Progenitor cell of endocrine pancreas (in vitro differentiated cells): ENCODE data around the gene MTAP. TPM values are rescaled to one million over a fixed set of nuclear protein-coding genes. Genes with fewer than 3 reads are reported as not detected.

Experiments
- DNase-seq: peaks from one replicate; pipeline ENCODE4 v3.0.0; 2021; ENCODE audit warnings: low spot score; ENCODE audit not compliant: unreplicated experiment
- H3K27ac Mint-ChIP-seq: 2 replicates; pipeline ENCODE4 v1.8.0; 2021; ENCODE audit warnings: mild to moderate bottlenecking, moderate library complexity, mixed read lengths
- H3K27me3 Mint-ChIP-seq: 2 replicates; pipeline ENCODE4 v1.8.0; 2021; ENCODE audit warnings: mixed read lengths
- H3K36me3 Mint-ChIP-seq: 2 replicates; pipeline ENCODE4 v1.8.0; 2022; ENCODE audit warnings: mixed read lengths; ENCODE audit not compliant: insufficient read depth
- H3K4me1 Mint-ChIP-seq: 2 replicates; pipeline ENCODE4 v1.8.0; 2021; ENCODE audit warnings: low read depth, mixed read lengths
- H3K4me3 Mint-ChIP-seq: 2 replicates; pipeline ENCODE4 v1.8.0; 2021; ENCODE audit warnings: low read depth, mild to moderate bottlenecking, moderate library complexity, mixed read lengths
- H3K9me3 Mint-ChIP-seq: 2 replicates; pipeline ENCODE4 v1.8.0; 2021; ENCODE audit warnings: low read depth, mixed read lengths
- total RNA-seq: library from RNA; stranded (reverse); gene quantifications from 2 replicates; pipeline ENCODE4 v1.2.1, GENCODE V29; 2021
- TF ChIP-seq, protein P1 (sequence below): fragments of 200-600 bp; sonication (generic); IDR thresholded peaks from one replicate; pipeline ENCODE4 v1.5.0; 2021; ENCODE audit warnings: antibody characterized with exemption, mild to moderate bottlenecking; ENCODE audit not compliant: unreplicated experiment

MTAP gene
- total RNA-seq, 1 donor from 2014 or later, result 73.4 TPM

DNA sequence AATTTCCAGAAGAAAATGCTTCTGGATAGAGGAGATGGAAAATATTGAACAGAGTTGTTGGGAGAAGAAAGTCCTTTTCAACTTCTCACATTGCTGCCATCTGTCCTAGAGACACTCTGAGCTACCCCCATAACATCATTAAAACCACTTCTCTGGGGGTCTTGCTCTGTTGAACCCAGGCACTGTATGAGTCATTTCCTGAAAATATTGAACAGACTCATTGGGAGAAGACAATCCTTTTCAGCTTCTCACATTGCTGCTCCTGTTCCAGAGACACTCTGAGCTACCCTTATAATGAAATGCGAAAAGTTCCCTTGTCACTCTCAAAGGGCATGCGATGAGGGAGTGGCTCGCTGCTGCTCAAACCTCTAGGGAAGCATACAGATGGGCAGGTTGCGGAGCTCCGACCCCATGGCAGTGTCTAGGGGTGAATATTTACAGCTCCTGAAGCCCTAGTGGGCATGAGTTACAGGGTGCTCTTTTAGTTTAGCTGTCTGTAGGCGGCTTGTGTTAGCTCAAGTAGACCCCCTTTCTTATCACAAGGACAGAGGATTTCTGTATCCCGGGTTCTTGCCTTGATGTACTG, 101.0 kb downstream of the MTAP start:
- no peak overlapping the region for H3K27ac Mint-ChIP-seq
- no peaks in the 10 kb centered on the region for H3K4me1 Mint-ChIP-seq
- H3K4me3 Mint-ChIP-seq, result no peak overlapping the region
- H3K27me3 Mint-ChIP-seq, result no peaks in the 10 kb centered on the region
- H3K36me3 Mint-ChIP-seq, result peaks cover 44% of the 10 kb centered on the region
- TF ChIP-seq, protein P1, sequence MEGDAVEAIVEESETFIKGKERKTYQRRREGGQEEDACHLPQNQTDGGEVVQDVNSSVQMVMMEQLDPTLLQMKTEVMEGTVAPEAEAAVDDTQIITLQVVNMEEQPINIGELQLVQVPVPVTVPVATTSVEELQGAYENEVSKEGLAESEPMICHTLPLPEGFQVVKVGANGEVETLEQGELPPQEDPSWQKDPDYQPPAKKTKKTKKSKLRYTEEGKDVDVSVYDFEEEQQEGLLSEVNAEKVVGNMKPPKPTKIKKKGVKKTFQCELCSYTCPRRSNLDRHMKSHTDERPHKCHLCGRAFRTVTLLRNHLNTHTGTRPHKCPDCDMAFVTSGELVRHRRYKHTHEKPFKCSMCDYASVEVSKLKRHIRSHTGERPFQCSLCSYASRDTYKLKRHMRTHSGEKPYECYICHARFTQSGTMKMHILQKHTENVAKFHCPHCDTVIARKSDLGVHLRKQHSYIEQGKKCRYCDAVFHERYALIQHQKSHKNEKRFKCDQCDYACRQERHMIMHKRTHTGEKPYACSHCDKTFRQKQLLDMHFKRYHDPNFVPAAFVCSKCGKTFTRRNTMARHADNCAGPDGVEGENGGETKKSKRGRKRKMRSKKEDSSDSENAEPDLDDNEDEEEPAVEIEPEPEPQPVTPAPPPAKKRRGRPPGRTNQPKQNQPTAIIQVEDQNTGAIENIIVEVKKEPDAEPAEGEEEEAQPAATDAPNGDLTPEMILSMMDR, result no peak
- H3K9me3 Mint-ChIP-seq, result peaks cover 45% of the 10 kb centered on the region
- no peak for DNase-seq

DNA sequence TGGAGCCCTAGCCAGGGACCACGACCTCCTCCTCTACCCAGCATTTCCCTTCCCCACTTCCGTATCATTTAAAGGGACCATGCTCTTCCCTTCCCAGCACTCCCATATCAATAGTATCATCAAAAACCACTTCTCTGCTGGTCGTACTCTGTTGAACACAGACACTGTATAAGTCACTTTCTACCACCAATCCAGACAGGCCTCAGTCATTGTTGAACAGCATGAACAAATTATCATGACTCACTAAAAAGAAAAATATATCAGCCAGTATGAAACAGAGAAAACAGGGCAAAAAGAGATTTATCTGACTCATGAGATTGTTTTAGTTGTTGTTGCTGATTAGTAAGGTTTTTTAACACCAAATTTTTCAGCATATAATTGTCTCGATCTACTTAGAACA, 101.9 kb downstream of the MTAP start:
- TF ChIP-seq, protein P1, result no peak
- Mint-ChIP-seq H3K4me1 (no peaks in the 10 kb centered on the region), H3K27me3 (no peaks in the 10 kb centered on the region), H3K4me3 (no peak overlapping the region), H3K27ac (no peak overlapping the region), H3K36me3 (peaks cover 48% of the 10 kb centered on the region), H3K9me3 (peaks cover 47% of the 10 kb centered on the region)
- no peak for DNase-seq

DNA sequence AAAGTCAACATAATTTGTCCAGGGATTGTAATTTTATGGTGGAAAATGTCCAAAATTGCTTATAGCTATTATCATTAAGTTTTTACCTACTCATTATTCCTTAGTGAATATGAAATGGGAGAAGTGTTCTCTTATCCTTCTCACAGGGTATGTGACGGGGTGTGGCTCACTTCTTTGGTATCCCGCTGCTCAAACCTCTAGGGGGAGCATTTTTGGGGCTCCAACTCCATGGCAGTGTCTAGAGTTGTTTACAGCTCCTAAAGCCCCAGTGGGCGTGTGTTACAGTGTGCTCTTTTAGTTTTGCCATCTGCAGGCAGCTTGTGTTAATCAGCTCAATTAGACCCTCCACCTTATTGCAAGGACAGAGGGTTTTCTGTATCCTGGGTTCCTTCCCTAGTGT, 102.3 kb downstream of the MTAP start:
- H3K4me1 Mint-ChIP-seq, result no peaks in the 10 kb centered on the region
- no peaks in the 10 kb centered on the region for H3K27me3 Mint-ChIP-seq
- peaks cover 49% of the 10 kb centered on the region for H3K36me3 Mint-ChIP-seq
- TF ChIP-seq, protein P1, result no peak
- H3K9me3 Mint-ChIP-seq, result peaks cover 45% of the 10 kb centered on the region
- DNase-seq, result no peak
- H3K27ac Mint-ChIP-seq, result no peak overlapping the region
- no peak overlapping the region for H3K4me3 Mint-ChIP-seq

DNA sequence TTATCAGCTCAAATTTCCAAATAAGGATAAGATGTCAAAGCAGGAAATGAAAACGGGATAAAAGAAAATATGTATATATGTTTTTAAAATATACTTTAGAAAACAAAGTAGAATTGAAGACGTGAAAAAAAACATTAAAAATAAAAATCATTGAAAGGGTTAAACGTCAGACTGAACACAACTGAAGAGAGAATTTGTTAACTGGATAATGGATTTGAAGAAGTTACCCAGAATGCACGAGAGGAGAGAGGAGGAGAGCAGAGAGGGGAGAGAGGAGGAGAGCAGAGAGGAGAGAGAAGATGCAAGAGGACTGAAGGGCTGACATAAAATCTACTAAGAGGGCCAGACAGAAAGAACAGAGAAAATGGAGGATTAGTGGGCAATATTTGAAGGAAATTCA, 103.8 kb downstream of the MTAP start:
- no peaks in the 10 kb centered on the region for H3K27me3 Mint-ChIP-seq
- no peaks in the 10 kb centered on the region for H3K4me1 Mint-ChIP-seq
- DNase-seq, result no peak
- TF ChIP-seq, protein P1, result no peak
- H3K36me3 Mint-ChIP-seq, result peaks cover 54% of the 10 kb centered on the region
- H3K9me3 Mint-ChIP-seq, result peaks cover 43% of the 10 kb centered on the region
- H3K4me3 Mint-ChIP-seq, result no peak overlapping the region
- H3K27ac Mint-ChIP-seq, result no peak overlapping the region

DNA sequence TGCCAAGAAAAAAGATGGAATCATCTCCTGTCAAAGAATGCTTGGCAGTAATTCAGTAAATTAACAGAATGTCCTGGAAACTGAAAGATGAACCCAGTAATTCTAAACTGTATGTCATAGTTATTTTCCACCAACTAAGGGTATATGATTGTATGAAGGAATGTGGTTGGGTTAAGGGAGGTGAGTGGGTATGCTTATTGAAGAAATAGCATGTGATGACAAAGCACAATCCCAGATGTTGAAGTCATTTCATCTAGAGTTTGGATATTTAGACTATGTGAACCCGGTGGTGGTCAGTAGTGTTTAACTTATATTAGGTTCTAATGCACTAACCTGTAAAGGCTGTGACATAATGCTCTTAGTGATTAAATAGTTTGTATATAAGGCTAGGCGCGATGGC, 104.4 kb downstream of the MTAP start:
- no peak for DNase-seq
- TF ChIP-seq, protein P1, result no peak
- H3K9me3 Mint-ChIP-seq, result peaks cover 49% of the 10 kb centered on the region
- H3K4me3 Mint-ChIP-seq, result no peak overlapping the region
- no peaks in the 10 kb centered on the region for H3K4me1 Mint-ChIP-seq
- no peak overlapping the region for H3K27ac Mint-ChIP-seq
- peaks cover 61% of the 10 kb centered on the region for H3K36me3 Mint-ChIP-seq
- H3K27me3 Mint-ChIP-seq, result no peaks in the 10 kb centered on the region
